IMR-90 (cell line): ENCODE measurements around the gene NOX3.

Experiments
- BHLHE40 ChIP-seq: fragments of 150-350 bp; IDR thresholded peaks from 2 replicates; pipeline ENCODE4 v1.6.1; 2016; ENCODE audit warnings: mild to moderate bottlenecking, low read depth, low read length
- CHD1 ChIP-seq: IDR thresholded peaks from 2 replicates; pipeline ENCODE4 v1.6.1; 2012; ENCODE audit warnings: low read depth, low read length, improper control_type of control experiment
- CTCF ChIP-seq: conservative IDR thresholded peaks from 2 replicates; pipeline ENCODE4 v1.5.1; 2012; ENCODE audit warnings: mild to moderate bottlenecking, low read depth, low read length, improper control_type of control experiment
- FOS ChIP-seq: fragments of 150-350 bp; IDR thresholded peaks from 2 replicates; pipeline ENCODE4 v1.6.1; 2016; ENCODE audit warnings: low read depth, low read length
- MAFK ChIP-seq: IDR thresholded peaks from 2 replicates; pipeline ENCODE4 v1.6.1; 2012; ENCODE audit warnings: low read depth, low read length, improper control_type of control experiment
- MAZ ChIP-seq: IDR thresholded peaks from 2 replicates; pipeline ENCODE4 v1.6.1; 2012; ENCODE audit warnings: low read depth, mild to moderate bottlenecking, low read length, improper control_type of control experiment, moderate library complexity, borderline replicate concordance
- MXI1 ChIP-seq: IDR thresholded peaks from 2 replicates; pipeline ENCODE4 v1.6.1; 2012; ENCODE audit warnings: low read depth, mild to moderate bottlenecking, low read length, moderate library complexity, borderline replicate concordance
- POLR2A ChIP-seq: IDR thresholded peaks from 2 replicates; pipeline ENCODE4 v1.6.1; 2012; ENCODE audit warnings: mild to moderate bottlenecking, low read depth, low read length
- RAD21 ChIP-seq: IDR thresholded peaks from 2 replicates; pipeline ENCODE4 v1.6.1; 2012; ENCODE audit warnings: low read length, improper control_type of control experiment
- RFX5 ChIP-seq: IDR thresholded peaks from 2 replicates; pipeline ENCODE4 v1.8.0; 2012; ENCODE audit warnings: low read depth, mild to moderate bottlenecking, low read length, moderate library complexity
- SMC3 ChIP-seq: fragments of 150-350 bp; IDR thresholded peaks from 2 replicates; pipeline ENCODE4 v1.6.1; 2016; ENCODE audit warnings: low read depth, mild to moderate bottlenecking, antibody characterized with exemption, low read length, moderate library complexity
- USF2 ChIP-seq: fragments of 150-350 bp; IDR thresholded peaks from 2 replicates; pipeline ENCODE4 v1.6.1; 2017; ENCODE audit warnings: mild to moderate bottlenecking, antibody characterized with exemption, low read length, low read depth

DNA sequence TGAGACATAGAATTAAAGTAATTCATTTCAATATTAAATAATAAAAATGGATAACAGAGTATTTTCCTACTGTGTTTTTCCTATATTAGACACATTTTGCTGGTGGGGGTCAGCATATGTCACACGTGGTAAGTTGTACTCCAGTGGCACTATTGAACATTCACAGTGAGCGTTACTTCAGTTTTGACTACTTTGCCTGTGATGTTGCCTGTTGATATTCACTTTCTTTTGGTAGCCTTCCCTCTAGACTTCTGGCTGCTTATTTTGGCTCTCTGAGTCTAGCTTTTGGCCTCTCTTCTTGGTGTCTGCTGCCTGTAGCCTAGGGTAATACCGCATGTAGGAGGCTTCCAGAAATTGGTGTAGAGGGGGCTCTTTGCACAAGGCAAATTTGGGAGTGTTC is 76.9 kb downstream of the NOX3 start:
- TF ChIP-seq CTCF, result no peak
- no peak for TF ChIP-seq MAFK
- TF ChIP-seq MXI1, result no peak
- no peak for TF ChIP-seq BHLHE40
- TF ChIP-seq POLR2A, result no peak
- TF ChIP-seq RAD21, result no peak
- no peak for TF ChIP-seq MAZ
- TF ChIP-seq USF2, result no peak
- TF ChIP-seq RFX5, result no peak
- no peak for TF ChIP-seq FOS
- no peak for TF ChIP-seq CHD1
- TF ChIP-seq SMC3, result no peak
